22Rv1 (cell line): ENCODE data around the gene HCN3.

Experiments
- H3K27ac ChIP-seq: fragments of 450-650 bp; 2 replicates; pipeline ENCODE4 v1.5.1; 2017
- ZFX ChIP-seq: fragments of 450-650 bp; IDR thresholded peaks from 2 replicates; pipeline ENCODE4 v1.6.1; 2017; ENCODE audit warnings: antibody characterized with exemption, borderline replicate concordance
- TF ChIP-seq, protein P1 (sequence below): fragments of 450-650 bp; IDR thresholded peaks from 2 replicates; pipeline ENCODE4 v1.5.1; 2017; ENCODE audit warnings: mild to moderate bottlenecking

HCN3 gene

DNA sequence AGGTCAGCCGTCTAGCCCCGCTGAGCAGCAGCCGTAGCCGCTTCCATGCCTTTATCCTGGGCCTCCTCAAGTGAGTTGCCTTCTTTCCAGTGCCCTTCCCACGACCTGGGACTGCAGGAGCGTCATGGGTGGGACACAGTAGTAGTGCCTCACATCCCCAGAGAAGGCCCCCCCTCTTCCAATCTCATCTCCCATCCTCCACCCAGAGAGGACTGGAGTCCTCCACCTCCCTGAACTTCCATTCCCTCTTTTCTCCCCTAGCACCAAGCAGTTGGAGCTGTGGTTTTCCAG is 48.3 kb downstream of the HCN3 start:
- TF ChIP-seq, protein P1, sequence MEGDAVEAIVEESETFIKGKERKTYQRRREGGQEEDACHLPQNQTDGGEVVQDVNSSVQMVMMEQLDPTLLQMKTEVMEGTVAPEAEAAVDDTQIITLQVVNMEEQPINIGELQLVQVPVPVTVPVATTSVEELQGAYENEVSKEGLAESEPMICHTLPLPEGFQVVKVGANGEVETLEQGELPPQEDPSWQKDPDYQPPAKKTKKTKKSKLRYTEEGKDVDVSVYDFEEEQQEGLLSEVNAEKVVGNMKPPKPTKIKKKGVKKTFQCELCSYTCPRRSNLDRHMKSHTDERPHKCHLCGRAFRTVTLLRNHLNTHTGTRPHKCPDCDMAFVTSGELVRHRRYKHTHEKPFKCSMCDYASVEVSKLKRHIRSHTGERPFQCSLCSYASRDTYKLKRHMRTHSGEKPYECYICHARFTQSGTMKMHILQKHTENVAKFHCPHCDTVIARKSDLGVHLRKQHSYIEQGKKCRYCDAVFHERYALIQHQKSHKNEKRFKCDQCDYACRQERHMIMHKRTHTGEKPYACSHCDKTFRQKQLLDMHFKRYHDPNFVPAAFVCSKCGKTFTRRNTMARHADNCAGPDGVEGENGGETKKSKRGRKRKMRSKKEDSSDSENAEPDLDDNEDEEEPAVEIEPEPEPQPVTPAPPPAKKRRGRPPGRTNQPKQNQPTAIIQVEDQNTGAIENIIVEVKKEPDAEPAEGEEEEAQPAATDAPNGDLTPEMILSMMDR: no peak
- TF ChIP-seq ZFX: no peak
- H3K27ac ChIP-seq: peak overlapping the region; percentile 99

DNA sequence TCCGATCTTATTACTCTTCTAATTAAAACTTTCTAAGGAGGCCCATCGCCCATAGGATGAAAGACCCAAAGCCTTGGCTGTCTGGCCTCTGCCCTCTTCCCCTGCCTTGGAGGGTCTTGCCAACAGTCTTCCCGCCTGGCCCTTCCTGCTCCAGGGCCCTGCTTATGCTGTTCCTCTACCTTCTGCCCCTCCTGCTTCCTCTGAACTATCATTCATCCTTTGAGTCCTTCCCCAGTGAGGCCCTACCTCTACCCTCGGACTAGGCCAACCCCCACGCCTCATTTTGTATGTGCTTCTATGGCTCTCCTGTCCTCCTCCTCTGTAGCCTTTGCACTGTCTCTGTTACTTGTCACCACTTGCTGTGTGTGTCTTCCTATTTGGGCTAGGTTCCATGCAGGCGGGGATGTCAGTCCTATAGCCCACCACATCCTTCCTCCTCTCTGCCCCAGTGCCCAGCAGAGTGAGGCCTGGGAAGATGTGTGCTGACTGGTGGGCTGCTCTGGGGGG is 48.8 kb downstream of the HCN3 start:
- TF ChIP-seq, protein P1: no peak
- no peak for TF ChIP-seq ZFX

DNA sequence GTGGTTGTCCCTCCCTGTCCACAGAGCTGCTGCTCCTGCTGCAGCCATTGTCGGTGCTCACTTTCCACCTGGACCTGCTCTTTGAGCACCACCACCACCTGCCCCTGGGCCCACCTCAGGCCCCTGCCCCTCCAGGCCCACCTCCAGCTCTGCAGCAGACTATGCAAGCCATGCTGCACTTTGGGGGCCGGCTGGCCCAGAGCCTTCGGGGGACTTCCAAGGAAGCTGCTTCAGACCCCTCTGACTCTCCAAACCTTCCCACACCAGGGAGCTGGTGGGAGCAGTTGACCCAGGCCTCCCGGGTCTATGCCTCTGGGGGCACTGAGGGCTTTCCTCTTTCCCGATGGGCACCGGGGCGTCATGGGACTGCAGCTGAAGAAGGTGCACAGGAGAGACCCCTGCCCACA is 49.4 kb downstream of the HCN3 start:
- H3K27ac ChIP-seq: peak overlapping the region; percentile 99
- TF ChIP-seq, protein P1: no peak
- TF ChIP-seq ZFX: no peak

More for the DNA sequence above, 48.8 kb downstream of the HCN3 start:
- peak overlapping the region; percentile 99 for H3K27ac ChIP-seq

DNA sequence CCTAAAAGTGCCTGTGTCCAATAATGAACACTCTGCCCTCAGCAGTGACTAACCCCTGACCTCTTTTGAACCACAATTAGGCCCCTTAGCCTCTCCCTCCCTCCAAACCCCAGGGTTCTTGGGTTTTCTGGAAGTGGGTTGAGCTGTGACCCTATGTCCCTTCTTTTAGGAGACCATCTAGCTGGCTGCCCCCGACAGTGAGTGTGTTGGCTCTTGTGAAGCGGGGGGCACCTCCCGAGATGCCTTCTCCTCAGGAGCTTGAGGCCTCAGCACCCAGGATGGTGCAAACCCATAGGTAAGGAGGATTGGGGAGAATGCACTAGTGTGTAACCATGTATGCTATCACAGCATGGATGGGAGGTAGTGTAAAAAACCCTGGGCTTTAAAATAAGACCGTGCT is 50.7 kb downstream of the HCN3 start:
- TF ChIP-seq, protein P1: no peak
- TF ChIP-seq ZFX: no peak
- H3K27ac ChIP-seq: peak overlapping the region; percentile 99

DNA sequence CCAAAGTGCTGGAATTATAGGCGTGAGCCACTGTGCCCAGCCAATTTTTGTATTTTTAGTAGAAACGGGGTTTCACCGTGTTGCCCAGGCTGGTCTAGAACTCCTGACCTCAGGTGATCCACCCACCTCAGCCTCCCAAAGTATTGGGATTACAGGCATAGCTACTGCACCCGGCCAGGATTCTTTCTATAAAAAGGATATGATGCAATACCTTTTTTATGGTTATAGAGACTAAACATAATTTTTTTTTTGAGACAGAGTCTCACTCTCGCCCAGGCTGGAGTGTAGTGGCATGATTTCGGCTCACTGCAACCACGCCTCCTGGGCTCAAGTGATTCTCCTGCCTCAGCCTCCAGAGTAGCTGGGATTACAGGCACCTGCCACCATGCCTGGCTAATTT is 51.6 kb downstream of the HCN3 start:
- H3K27ac ChIP-seq: peak overlapping the region; percentile 99

DNA sequence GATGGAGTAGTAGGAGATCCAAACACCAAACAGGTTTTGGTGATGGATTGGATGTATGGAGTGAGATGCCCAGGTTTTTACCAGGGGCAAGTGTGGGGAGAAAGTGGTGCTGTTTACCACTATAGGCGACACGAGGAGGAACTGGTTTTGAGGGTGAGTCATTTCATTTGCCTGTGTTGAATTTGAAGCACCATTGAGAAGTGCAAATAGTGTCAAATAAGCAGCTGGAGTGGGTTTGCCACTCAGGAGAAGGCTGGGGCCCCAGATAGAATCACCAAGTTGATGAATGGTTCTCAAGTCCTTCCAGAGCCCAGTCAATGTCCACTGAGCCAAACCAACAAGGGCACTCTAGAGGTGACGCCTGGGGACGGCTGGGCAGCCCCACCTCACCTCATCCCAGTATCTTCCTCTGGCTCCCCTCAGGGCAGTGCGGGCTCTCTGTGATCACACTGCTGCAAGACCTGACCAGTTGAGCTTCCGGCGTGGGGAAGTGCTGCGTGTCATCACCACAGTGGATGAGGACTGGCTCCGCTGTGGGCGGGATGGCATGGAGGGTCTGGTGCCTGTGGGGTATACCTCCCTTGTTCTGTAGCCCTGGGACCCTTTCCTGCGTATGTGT is 52.8 kb downstream of the HCN3 start:
- H3K27ac ChIP-seq: peak overlapping the region; percentile 99
- TF ChIP-seq, protein P1: no peak
- no peak for TF ChIP-seq ZFX

DNA sequence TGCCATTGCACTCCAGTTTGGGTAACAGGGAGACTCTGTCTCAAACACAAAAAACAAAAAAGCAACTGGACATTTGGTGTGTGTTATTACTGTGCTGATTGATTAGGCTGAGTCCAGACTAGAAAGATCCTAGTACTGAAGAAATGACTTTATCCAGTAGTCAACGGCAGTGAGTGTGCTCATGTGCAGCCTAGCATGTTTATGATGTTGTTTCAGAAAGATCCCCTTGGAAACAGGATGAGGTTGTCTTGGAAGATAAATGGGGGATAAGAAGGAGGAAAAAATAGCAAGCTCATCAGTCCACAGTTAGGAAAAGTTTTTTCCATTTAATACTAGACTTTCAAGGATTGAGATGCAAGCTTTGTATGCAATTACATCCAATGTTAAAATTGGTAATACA is 57.7 kb downstream of the HCN3 start:
- TF ChIP-seq ZFX: no peak
- TF ChIP-seq, protein P1: no peak
- H3K27ac ChIP-seq: no peak overlapping the region
